GM23338 (cell line): ENCODE results near the gene TSPAN7. TPM values are rescaled to one million over a fixed set of nuclear protein-coding genes. Genes with fewer than 3 reads are reported as not detected.

Experiments
- ATAC-seq: fragments of 200-7000 bp; cut with Tn5 transposase; 3 replicates; pipeline ENCODE4 v1.9.1; 2020
- DNase-seq: peaks from one replicate; pipeline ENCODE4 v3.0.0-alpha.2; 2015; ENCODE audit warnings: low spot score
- H2AFZ ChIP-seq: fragments of 200-600 bp; sonication (generic); 2 replicates; pipeline ENCODE4 v1.8.0; 2016; ENCODE audit warnings: antibody characterized with exemption, mild to moderate bottlenecking, moderate library complexity
- H3F3A ChIP-seq: fragments of 200-600 bp; sonication (generic); replicated peaks from 2 replicates; pipeline ENCODE4 v1.8.0; 2017; ENCODE audit warnings: antibody characterized with exemption, mixed run types, low read depth
- H3K27ac ChIP-seq: fragments of 200-600 bp; sonication (generic); 2 replicates; pipeline ENCODE4 v1.6.1; 2016; ENCODE audit warnings: low read depth
- H3K27me3 ChIP-seq: fragments of 200-600 bp; sonication (generic); 2 replicates; pipeline ENCODE4 v1.8.0; 2016; ENCODE audit warnings: mild to moderate bottlenecking, mixed run types, moderate library complexity; ENCODE audit not compliant: insufficient read depth
- H3K36me3 ChIP-seq: fragments of 200-600 bp; sonication (generic); 2 replicates; pipeline ENCODE4 v1.8.0; 2016; ENCODE audit warnings: mild to moderate bottlenecking; ENCODE audit not compliant: insufficient read depth
- H3K4me1 ChIP-seq: fragments of 200-600 bp; sonication (generic); 2 replicates; pipeline ENCODE4 v1.8.0; 2016; ENCODE audit warnings: mild to moderate bottlenecking, moderate library complexity; ENCODE audit not compliant: insufficient read depth
- H3K4me2 ChIP-seq: fragments of 200-600 bp; sonication (generic); 2 replicates; pipeline ENCODE4 v1.7.1; 2017; ENCODE audit warnings: mixed run types
- H3K4me3 ChIP-seq: fragments of 200-600 bp; sonication (generic); 2 replicates; pipeline ENCODE4 v1.6.1; 2016; ENCODE audit warnings: mixed run types
- H3K79me2 ChIP-seq: fragments of 200-600 bp; sonication (generic); replicated peaks from 2 replicates; pipeline ENCODE4 v1.8.0; 2017; ENCODE audit warnings: mild to moderate bottlenecking; ENCODE audit not compliant: insufficient read depth
- H3K9me2 ChIP-seq: fragments of 200-600 bp; sonication (generic); 2 replicates; pipeline ENCODE4 v1.8.0; 2017; ENCODE audit not compliant: insufficient read depth
- H4K20me1 ChIP-seq: fragments of 200-600 bp; sonication (generic); replicated peaks from 2 replicates; pipeline ENCODE4 v1.8.0; 2017; ENCODE audit warnings: mild to moderate bottlenecking; ENCODE audit not compliant: insufficient read depth
- H3K27ac Mint-ChIP-seq: 2 replicates; pipeline ENCODE4 v1.8.0; 2020; ENCODE audit warnings: inconsistent platforms, mild to moderate bottlenecking, moderate library complexity, mixed read lengths
- H3K27me3 Mint-ChIP-seq: 3 replicates; pipeline ENCODE4 v1.8.0; 2022; ENCODE audit warnings: low read depth, mild to moderate bottlenecking, moderate library complexity, mixed read lengths, inconsistent platforms; ENCODE audit not compliant: insufficient read depth, poor library complexity
- H3K36me3 Mint-ChIP-seq: 3 replicates; pipeline ENCODE4 v1.8.0; 2021; ENCODE audit warnings: low read depth, mild to moderate bottlenecking, inconsistent platforms, moderate library complexity, mixed read lengths
- H3K4me1 Mint-ChIP-seq: 3 replicates; pipeline ENCODE4 v1.8.0; 2020; ENCODE audit warnings: mild to moderate bottlenecking, inconsistent platforms, mixed read lengths
- H3K4me3 Mint-ChIP-seq: 3 replicates; pipeline ENCODE4 v1.8.0; 2021; ENCODE audit warnings: moderate library complexity, mild to moderate bottlenecking, inconsistent platforms, mixed read lengths
- H3K9me3 Mint-ChIP-seq: 3 replicates; pipeline ENCODE4 v1.8.0; 2020; ENCODE audit warnings: moderate library complexity, mild to moderate bottlenecking, inconsistent platforms, mixed read lengths
- CREB1 ChIP-seq: fragments of 250-450 bp; sonication (Bioruptor Pico); IDR thresholded peaks from 2 replicates; pipeline ENCODE4 v1.5.0; 2020; ENCODE audit warnings: low read depth, mild to moderate bottlenecking, moderate library complexity
- EZH2 ChIP-seq: fragments of 200-600 bp; sonication (generic); IDR thresholded peaks from one replicate; pipeline ENCODE4 v1.8.0; 2017; ENCODE audit warnings: antibody characterized with exemption, mild to moderate bottlenecking, low read depth; ENCODE audit not compliant: unreplicated experiment
- EZH2phosphoT487 ChIP-seq: fragments of 200-600 bp; sonication (generic); IDR thresholded peaks from one replicate; pipeline ENCODE4 v1.8.1; 2018; ENCODE audit warnings: antibody characterized with exemption; ENCODE audit not compliant: unreplicated experiment
- JUNB ChIP-seq: IDR thresholded peaks from one replicate; pipeline ENCODE4 v1.6.1; 2016; ENCODE audit warnings: antibody characterized with exemption; ENCODE audit not compliant: unreplicated experiment
- NANOG ChIP-seq: IDR thresholded peaks from 2 replicates; pipeline ENCODE4 v1.6.1; 2016; ENCODE audit warnings: antibody characterized with exemption, borderline replicate concordance
- POLR2AphosphoS5 ChIP-seq: IDR thresholded peaks from 2 replicates; pipeline ENCODE4 v1.6.1; 2016; ENCODE audit warnings: antibody characterized with exemption, low read depth
- STAT1 ChIP-seq: IDR thresholded peaks from one replicate; pipeline ENCODE4 v1.6.1; 2016; ENCODE audit warnings: antibody characterized with exemption; ENCODE audit not compliant: unreplicated experiment
- ZNF114 ChIP-seq: fragments of 250-450 bp; sonication (Bioruptor Pico); IDR thresholded peaks from 2 replicates; pipeline ENCODE4 v1.5.0; 2020; ENCODE audit warnings: mild to moderate bottlenecking, moderate library complexity
- ZNF331 ChIP-seq: fragments of 250-450 bp; sonication (Bioruptor Pico); IDR thresholded peaks from 2 replicates; pipeline ENCODE4 v1.5.0; 2020; ENCODE audit warnings: low read depth, mild to moderate bottlenecking, moderate library complexity
- polyA plus RNA-seq: library from polyadenylated mRNA; unstranded; fragments of >200 nt; fragmentation: Nextera tagmentation; extraction: Ambion mirVana; gene quantifications from 2 replicates; pipeline ENCODE4 v1.2.1, GENCODE V29; 2016
- total RNA-seq: library from RNA; depleted of rRNA; stranded (reverse); fragments of >200 nt; shearing (Covaris generic); gene quantifications from 2 replicates; pipeline ENCODE4 v1.2.3, GENCODE V29; 2014
- TF ChIP-seq, protein P1 (sequence below): fragments of 250-450 bp; sonication (Bioruptor Pico); IDR thresholded peaks from 2 replicates; pipeline ENCODE4 v1.5.0; 2020; ENCODE audit warnings: mild to moderate bottlenecking, moderate library complexity
- TF ChIP-seq, protein P2 (sequence below), 2 experiments: fragments of 200-600 bp in 1 of 2; sonication (generic) in 1 of 2; conservative IDR thresholded peaks; 2 replicates each; pipeline versions ENCODE4 v1.5.1 to v1.6.1; 2016 to 2017; ENCODE audit warnings: antibody characterized with exemption in 2 of 2, low read depth in 2 of 2, mild to moderate bottlenecking in 2 of 2, moderate library complexity in 1 of 2
- TF ChIP-seq, protein P3 (sequence below): IDR thresholded peaks from 2 replicates; pipeline ENCODE4 v1.6.1; 2016; ENCODE audit warnings: antibody characterized with exemption
- TF ChIP-seq, protein P4 (sequence below): IDR thresholded peaks from one replicate; pipeline ENCODE4 v1.6.1; 2018; ENCODE audit warnings: antibody characterized with exemption; ENCODE audit not compliant: unreplicated experiment

Gene TSPAN7
- total and polyA plus RNA-seq, 2 experiments from 2014 or later: 7.2 to 11.5 TPM

DNA sequence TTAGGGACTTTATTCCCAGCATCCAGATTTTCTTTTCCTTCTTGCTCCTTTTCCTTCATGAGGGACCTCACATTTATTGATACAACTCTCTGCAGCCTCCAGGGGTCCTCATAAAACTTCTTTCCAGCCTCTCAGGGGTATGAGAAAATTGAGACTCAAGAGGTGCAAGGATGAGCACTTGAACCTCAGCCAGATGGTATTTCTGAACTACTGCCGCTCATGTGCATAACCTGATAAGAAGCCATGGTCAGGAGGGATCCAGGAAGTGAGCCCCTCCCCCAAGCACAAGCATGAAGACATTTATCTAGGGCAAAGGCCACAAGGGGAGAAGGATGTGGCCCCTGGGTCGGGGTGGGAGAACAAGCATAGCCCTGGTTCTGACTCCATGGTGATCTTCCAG is 73.3 kb downstream of the TSPAN7 start:
- Mint-ChIP-seq H3K4me1 (peaks cover 8% of the 10 kb centered on the region; the same call in 2 of the 3 replicates), H3K4me3 (no peak overlapping the region), H3K36me3 (no peaks in the 10 kb centered on the region), H3K27ac (no peak overlapping the region; the same call in 1 of the 2 replicates), H3K9me3 (no peaks in the 10 kb centered on the region), H3K27me3 (no peaks in the 10 kb centered on the region)
- no peaks in the 10 kb centered on the region for H4K20me1 ChIP-seq
- no peaks in the 10 kb centered on the region for H3K4me1 ChIP-seq
- H3K27me3 ChIP-seq: no peaks in the 10 kb centered on the region
- H3K27ac ChIP-seq: no peak overlapping the region
- ATAC-seq (no peak), DNase-seq (no peak)
- H3K79me2 ChIP-seq: no peaks in the 10 kb centered on the region
- no peak for TF ChIP-seq CREB1 (CRISPR knock-in tag)
- no peak for TF ChIP-seq STAT1
- TF ChIP-seq EZH2: no peak
- no peak for TF ChIP-seq ZNF331 (CRISPR knock-in tag)
- TF ChIP-seq, protein P1, sequence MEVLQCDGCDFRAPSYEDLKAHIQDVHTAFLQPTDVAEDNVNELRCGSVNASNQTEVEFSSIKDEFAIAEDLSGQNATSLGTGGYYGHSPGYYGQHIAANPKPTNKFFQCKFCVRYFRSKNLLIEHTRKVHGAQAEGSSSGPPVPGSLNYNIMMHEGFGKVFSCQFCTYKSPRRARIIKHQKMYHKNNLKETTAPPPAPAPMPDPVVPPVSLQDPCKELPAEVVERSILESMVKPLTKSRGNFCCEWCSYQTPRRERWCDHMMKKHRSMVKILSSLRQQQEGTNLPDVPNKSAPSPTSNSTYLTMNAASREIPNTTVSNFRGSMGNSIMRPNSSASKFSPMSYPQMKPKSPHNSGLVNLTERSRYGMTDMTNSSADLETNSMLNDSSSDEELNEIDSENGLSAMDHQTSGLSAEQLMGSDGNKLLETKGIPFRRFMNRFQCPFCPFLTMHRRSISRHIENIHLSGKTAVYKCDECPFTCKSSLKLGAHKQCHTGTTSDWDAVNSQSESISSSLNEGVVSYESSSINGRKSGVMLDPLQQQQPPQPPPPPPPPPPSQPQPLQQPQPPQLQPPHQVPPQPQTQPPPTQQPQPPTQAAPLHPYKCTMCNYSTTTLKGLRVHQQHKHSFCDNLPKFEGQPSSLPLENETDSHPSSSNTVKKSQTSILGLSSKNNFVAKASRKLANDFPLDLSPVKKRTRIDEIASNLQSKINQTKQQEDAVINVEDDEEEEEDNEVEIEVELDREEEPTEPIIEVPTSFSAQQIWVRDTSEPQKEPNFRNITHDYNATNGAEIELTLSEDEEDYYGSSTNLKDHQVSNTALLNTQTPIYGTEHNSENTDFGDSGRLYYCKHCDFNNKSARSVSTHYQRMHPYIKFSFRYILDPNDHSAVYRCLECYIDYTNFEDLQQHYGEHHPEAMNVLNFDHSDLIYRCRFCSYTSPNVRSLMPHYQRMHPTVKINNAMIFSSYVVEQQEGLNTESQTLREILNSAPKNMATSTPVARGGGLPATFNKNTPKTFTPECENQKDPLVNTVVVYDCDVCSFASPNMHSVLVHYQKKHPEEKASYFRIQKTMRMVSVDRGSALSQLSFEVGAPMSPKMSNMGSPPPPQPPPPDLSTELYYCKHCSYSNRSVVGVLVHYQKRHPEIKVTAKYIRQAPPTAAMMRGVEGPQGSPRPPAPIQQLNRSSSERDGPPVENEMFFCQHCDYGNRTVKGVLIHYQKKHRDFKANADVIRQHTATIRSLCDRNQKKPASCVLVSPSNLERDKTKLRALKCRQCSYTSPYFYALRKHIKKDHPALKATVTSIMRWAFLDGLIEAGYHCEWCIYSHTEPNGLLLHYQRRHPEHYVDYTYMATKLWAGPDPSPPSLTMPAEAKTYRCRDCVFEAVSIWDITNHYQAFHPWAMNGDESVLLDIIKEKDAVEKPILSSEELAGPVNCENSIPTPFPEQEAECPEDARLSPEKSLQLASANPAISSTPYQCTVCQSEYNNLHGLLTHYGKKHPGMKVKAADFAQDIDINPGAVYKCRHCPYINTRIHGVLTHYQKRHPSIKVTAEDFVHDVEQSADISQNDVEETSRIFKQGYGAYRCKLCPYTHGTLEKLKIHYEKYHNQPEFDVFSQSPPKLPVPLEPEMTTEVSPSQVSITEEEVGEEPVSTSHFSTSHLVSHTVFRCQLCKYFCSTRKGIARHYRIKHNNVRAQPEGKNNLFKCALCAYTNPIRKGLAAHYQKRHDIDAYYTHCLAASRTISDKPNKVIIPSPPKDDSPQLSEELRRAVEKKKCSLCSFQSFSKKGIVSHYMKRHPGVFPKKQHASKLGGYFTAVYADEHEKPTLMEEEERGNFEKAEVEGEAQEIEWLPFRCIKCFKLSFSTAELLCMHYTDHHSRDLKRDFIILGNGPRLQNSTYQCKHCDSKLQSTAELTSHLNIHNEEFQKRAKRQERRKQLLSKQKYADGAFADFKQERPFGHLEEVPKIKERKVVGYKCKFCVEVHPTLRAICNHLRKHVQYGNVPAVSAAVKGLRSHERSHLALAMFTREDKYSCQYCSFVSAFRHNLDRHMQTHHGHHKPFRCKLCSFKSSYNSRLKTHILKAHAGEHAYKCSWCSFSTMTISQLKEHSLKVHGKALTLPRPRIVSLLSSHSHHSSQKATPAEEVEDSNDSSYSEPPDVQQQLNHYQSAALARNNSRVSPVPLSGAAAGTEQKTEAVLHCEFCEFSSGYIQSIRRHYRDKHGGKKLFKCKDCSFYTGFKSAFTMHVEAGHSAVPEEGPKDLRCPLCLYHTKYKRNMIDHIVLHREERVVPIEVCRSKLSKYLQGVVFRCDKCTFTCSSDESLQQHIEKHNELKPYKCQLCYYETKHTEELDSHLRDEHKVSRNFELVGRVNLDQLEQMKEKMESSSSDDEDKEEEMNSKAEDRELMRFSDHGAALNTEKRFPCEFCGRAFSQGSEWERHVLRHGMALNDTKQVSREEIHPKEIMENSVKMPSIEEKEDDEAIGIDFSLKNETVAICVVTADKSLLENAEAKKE (CRISPR knock-in tag): no peak
- TF ChIP-seq, protein P2, sequence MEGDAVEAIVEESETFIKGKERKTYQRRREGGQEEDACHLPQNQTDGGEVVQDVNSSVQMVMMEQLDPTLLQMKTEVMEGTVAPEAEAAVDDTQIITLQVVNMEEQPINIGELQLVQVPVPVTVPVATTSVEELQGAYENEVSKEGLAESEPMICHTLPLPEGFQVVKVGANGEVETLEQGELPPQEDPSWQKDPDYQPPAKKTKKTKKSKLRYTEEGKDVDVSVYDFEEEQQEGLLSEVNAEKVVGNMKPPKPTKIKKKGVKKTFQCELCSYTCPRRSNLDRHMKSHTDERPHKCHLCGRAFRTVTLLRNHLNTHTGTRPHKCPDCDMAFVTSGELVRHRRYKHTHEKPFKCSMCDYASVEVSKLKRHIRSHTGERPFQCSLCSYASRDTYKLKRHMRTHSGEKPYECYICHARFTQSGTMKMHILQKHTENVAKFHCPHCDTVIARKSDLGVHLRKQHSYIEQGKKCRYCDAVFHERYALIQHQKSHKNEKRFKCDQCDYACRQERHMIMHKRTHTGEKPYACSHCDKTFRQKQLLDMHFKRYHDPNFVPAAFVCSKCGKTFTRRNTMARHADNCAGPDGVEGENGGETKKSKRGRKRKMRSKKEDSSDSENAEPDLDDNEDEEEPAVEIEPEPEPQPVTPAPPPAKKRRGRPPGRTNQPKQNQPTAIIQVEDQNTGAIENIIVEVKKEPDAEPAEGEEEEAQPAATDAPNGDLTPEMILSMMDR (conservative IDR thresholded peaks at IDR 0.05; ENCODE audit: low read depth in 2 of 2): no peak
- TF ChIP-seq JUNB: no peak
- TF ChIP-seq, protein P3, sequence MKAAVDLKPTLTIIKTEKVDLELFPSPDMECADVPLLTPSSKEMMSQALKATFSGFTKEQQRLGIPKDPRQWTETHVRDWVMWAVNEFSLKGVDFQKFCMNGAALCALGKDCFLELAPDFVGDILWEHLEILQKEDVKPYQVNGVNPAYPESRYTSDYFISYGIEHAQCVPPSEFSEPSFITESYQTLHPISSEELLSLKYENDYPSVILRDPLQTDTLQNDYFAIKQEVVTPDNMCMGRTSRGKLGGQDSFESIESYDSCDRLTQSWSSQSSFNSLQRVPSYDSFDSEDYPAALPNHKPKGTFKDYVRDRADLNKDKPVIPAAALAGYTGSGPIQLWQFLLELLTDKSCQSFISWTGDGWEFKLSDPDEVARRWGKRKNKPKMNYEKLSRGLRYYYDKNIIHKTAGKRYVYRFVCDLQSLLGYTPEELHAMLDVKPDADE: no peak
- no peak for TF ChIP-seq EZH2phosphoT487
- no peak for TF ChIP-seq NANOG
- TF ChIP-seq, protein P4, sequence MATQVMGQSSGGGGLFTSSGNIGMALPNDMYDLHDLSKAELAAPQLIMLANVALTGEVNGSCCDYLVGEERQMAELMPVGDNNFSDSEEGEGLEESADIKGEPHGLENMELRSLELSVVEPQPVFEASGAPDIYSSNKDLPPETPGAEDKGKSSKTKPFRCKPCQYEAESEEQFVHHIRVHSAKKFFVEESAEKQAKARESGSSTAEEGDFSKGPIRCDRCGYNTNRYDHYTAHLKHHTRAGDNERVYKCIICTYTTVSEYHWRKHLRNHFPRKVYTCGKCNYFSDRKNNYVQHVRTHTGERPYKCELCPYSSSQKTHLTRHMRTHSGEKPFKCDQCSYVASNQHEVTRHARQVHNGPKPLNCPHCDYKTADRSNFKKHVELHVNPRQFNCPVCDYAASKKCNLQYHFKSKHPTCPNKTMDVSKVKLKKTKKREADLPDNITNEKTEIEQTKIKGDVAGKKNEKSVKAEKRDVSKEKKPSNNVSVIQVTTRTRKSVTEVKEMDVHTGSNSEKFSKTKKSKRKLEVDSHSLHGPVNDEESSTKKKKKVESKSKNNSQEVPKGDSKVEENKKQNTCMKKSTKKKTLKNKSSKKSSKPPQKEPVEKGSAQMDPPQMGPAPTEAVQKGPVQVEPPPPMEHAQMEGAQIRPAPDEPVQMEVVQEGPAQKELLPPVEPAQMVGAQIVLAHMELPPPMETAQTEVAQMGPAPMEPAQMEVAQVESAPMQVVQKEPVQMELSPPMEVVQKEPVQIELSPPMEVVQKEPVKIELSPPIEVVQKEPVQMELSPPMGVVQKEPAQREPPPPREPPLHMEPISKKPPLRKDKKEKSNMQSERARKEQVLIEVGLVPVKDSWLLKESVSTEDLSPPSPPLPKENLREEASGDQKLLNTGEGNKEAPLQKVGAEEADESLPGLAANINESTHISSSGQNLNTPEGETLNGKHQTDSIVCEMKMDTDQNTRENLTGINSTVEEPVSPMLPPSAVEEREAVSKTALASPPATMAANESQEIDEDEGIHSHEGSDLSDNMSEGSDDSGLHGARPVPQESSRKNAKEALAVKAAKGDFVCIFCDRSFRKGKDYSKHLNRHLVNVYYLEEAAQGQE: no peak
- TF ChIP-seq POLR2AphosphoS5: no peak
- no peak for TF ChIP-seq ZNF114 (CRISPR knock-in tag)
- no peaks in the 10 kb centered on the region for H3K36me3 ChIP-seq
- H3K9me2 ChIP-seq: no peaks in the 10 kb centered on the region
- H2AFZ ChIP-seq: no peak overlapping the region
- no peak overlapping the region for H3K4me3 ChIP-seq
- no peaks in the 10 kb centered on the region for H3F3A ChIP-seq
- no peak overlapping the region for H3K4me2 ChIP-seq
